ENCODE results near the gene KLK7. TPM values are rescaled to one million over a fixed set of nuclear protein-coding genes. Genes with fewer than 3 reads are reported as not detected.

The KLK7 gene
- total and polyA plus RNA-seq, 10 of the 15 experiments (the other 5 are each of a cell fraction or from before 2014, with no cell fraction given) = not detected

- FAIRE-seq (no peak), ATAC-seq (no peak), DNase-seq (ENCODE audit: low read depth, low spot score) (no peak)
- no peak overlapping the region for H3K27ac ChIP-seq (ENCODE audit: control insufficient read depth, insufficient read depth)
- ChIA-PET POLR2A (no interaction called here), RAD21 (ENCODE audit: unreplicated experiment) (no interaction called here), CTCF (interaction anchor here (0.7 kb wide), 1 partner anchor 53 kb away, joined by 3 read pairs; no protein-coding TSS in a partner anchor), SMC1A (ENCODE audit: uncharacterized antibody, unreplicated experiment) (no interaction called here)
- no peaks in the 10 kb centered on the region for H4K20me1 ChIP-seq (ENCODE audit: control insufficient read depth, insufficient read depth)
- no peaks in the 10 kb centered on the region for H3K79me2 ChIP-seq (ENCODE audit: control insufficient read depth, insufficient read depth, low read length)
- H3K4me2 ChIP-seq (ENCODE audit: control insufficient read depth, insufficient read depth) = no peak overlapping the region
- no TSS peak for BruUV-seq (replicated peaks)
- no peak overlapping the region for H3K9ac ChIP-seq (ENCODE audit: control insufficient read depth, insufficient read depth, low read length)
- in situ Hi-C loops (cut with MboI) (no loop called here), intact Hi-C loops (cut with micrococcal nuclease; ENCODE audit: unreplicated experiment) (no loop called here)
- no peak overlapping the region for H2AFZ ChIP-seq (ENCODE audit: control insufficient read depth, low read depth, low read length)
- H3K36me3 ChIP-seq (ENCODE audit: control insufficient read depth in 2 of 2, insufficient read depth in 2 of 2, low read length in 1 of 2) = no peaks in the 10 kb centered on the region
- no peak overlapping the region for H3K4me3 ChIP-seq
- 15% methylated on average over 5 of the region's 5 CpGs for WGBS (ENCODE audit: insufficient coverage, insufficient replicate concordance, low lambda C conversion rate, missing lambda C conversion rate)
- H3K9me3 ChIP-seq (replicated peaks; ENCODE audit: control insufficient read depth, insufficient read depth, low read length) = no peaks in the 10 kb centered on the region
- no peaks in the 10 kb centered on the region for H3K4me1 ChIP-seq (ENCODE audit: control insufficient read depth, insufficient read depth, low read length)
- no peak for TF ChIP-seq JUNB (IDR thresholded peaks at IDR 0.05)
- TF ChIP-seq POLR2A (IDR thresholded peaks at IDR 0.05; ENCODE audit: low read depth, low read length) = no peak
- no peak for TF ChIP-seq YBX1 (IDR thresholded peaks at IDR 0.05)
- TF ChIP-seq ZNF24 (IDR thresholded peaks at IDR 0.05) = no peak
- TF ChIP-seq ZNF274 (IDR thresholded peaks at IDR 0.05; ENCODE audit: insufficient read depth, insufficient read length) = no peak
- no peak for TF ChIP-seq SIN3A (IDR thresholded peaks at IDR 0.05; ENCODE audit: low read depth, low read length)
- TF ChIP-seq ZBED1 (IDR thresholded peaks at IDR 0.05; ENCODE audit: borderline replicate concordance) = no peak
- TF ChIP-seq IRF3 (IDR thresholded peaks at IDR 0.05) = no peak
- no peak for TF ChIP-seq CREM (IDR thresholded peaks at IDR 0.05; ENCODE audit: low read depth)
- no peak for TF ChIP-seq ZNF217 (IDR thresholded peaks at IDR 0.05)
- TF ChIP-seq CEBPB (IDR thresholded peaks at IDR 0.05; ENCODE audit: borderline replicate concordance in 1 of 2, low read depth in 2 of 2, low read length in 2 of 2) = no peak
- no peak for TF ChIP-seq ZNF622 (IDR thresholded peaks at IDR 0.05)
- no peak for TF ChIP-seq MEF2B (IDR thresholded peaks at IDR 0.05; ENCODE audit: partially characterized antibody, poor library complexity, severe bottlenecking)
- no peaks in the 10 kb centered on the region; a peak in 1 of 4 replicates for H3K27me3 ChIP-seq (replicated peaks in 1 of 2; ENCODE audit: control insufficient read depth in 2 of 2, insufficient read depth in 2 of 2, low read length in 1 of 2)
Observed at GRCh38 chr19:51024924-51025323, 41.2 kb upstream of the KLK7 start.
